Colonic mucosa (tissue), 4 donors: Measurements from ENCODE around the gene SH2D2A. TPM values are rescaled to one million over a fixed set of nuclear protein-coding genes. Genes with fewer than 3 reads are reported as not detected.

Source experiments
- DNase-seq: peaks from one replicate; pipeline ENCODE4 v3.0.0-alpha.2; 2020
- H3K27ac ChIP-seq: fragments of 200-600 bp; one replicate; pipeline ENCODE4 v1.8.0; 2021
- H3K27me3 ChIP-seq: fragments of 200-600 bp; one replicate; pipeline ENCODE4 v1.8.0; 2021
- H3K36me3 ChIP-seq: fragments of 200-600 bp; one replicate; pipeline ENCODE4 v1.8.0; 2021
- H3K4me1 ChIP-seq: fragments of 200-600 bp; one replicate; pipeline ENCODE4 v1.8.0; 2021; ENCODE audit warnings: mild to moderate bottlenecking
- H3K4me3 ChIP-seq: fragments of 200-600 bp; one replicate; pipeline ENCODE4 v1.8.0; 2021
- H3K9ac ChIP-seq, 2 donors: one replicate each; pipeline ENCODE4 v1.7.0; 2013; ENCODE audit warnings: control low read depth in 2 of 2, low read depth in 2 of 2, low read length in 2 of 2
- H3K9me3 ChIP-seq: fragments of 200-600 bp; one replicate; pipeline ENCODE4 v1.8.0; 2021
- CTCF ChIP-seq: fragments of 200-600 bp; IDR thresholded peaks from one replicate; pipeline ENCODE4 v1.8.0; 2022; ENCODE audit warnings: antibody characterized with exemption, mild to moderate bottlenecking
- intact Hi-C: fragments of 100-400 bp; cut with DNase I; formaldehyde crosslinking; loops from one replicate; pipeline ENCODE4 v1.14.1; 2022
- total RNA-seq, 2 donors: library from RNA; stranded (reverse); fragmentation: NEBNext Ultra II Directional in 1 of 2; extraction: Animal tissue kit (Norgen Biotek cat#: 25700) in 1 of 2; gene quantifications; one replicate each; pipeline ENCODE4 v1.2.1, GENCODE V29; 2021
- donor health status: healthy.
- donor health status: DM: no; HTN: no; CAD: no.
- donor health status: DM: no; HTN: no; CAD: no.

The SH2D2A gene
- total RNA-seq, 2 donors from 2014 or later: 1.9 to 3.1 TPM

GRCh38 chr1:156805766-156806511 is 10.7 kb downstream of the SH2D2A start:
- DNase-seq: no peak

GRCh38 chr1:156804572-156805243 is 11.9 kb downstream of the SH2D2A start:
- Histone ChIP-seq H3K36me3 (peaks cover 8% of the 10 kb centered on the region), H3K27me3 (no peaks in the 10 kb centered on the region), H3K4me3 (no peak overlapping the region), H3K27ac (no peak overlapping the region), H3K9ac (no peak overlapping the region), H3K4me1 (no peaks in the 10 kb centered on the region), H3K9me3 (no peaks in the 10 kb centered on the region)
- no peak for DNase-seq
- intact Hi-C loops: no loop called here
- TF ChIP-seq CTCF: no peak

More at GRCh38 chr1:156805766-156806511, 10.7 kb downstream of the SH2D2A start:
- H3K36me3 ChIP-seq: no peaks in the 10 kb centered on the region
- no peaks in the 10 kb centered on the region for H3K9me3 ChIP-seq
- H3K9ac ChIP-seq: no peak overlapping the region
- H3K27ac ChIP-seq: no peak overlapping the region
- no peak overlapping the region for H3K4me3 ChIP-seq
- no peaks in the 10 kb centered on the region for H3K4me1 ChIP-seq
- H3K27me3 ChIP-seq: no peaks in the 10 kb centered on the region
- no peak for TF ChIP-seq CTCF
- intact Hi-C loops: no loop called here

GRCh38 chr1:156804026-156804425 is 12.6 kb downstream of the SH2D2A start:
- Histone ChIP-seq H3K9ac (no peak overlapping the region), H3K27me3 (no peaks in the 10 kb centered on the region), H3K9me3 (no peaks in the 10 kb centered on the region), H3K36me3 (peaks cover 8% of the 10 kb centered on the region), H3K4me1 (no peaks in the 10 kb centered on the region), H3K27ac (no peak overlapping the region), H3K4me3 (no peak overlapping the region)
- no peak for TF ChIP-seq CTCF
- DNase-seq: no peak
- intact Hi-C loops: no loop called here

- no peak for TF ChIP-seq CTCF
- intact Hi-C loops: no loop called here
- H3K9ac ChIP-seq: no peak overlapping the region
- H3K27me3 ChIP-seq: no peaks in the 10 kb centered on the region
- DNase-seq: no peak
- peaks cover 8% of the 10 kb centered on the region for H3K36me3 ChIP-seq
- no peak overlapping the region for H3K27ac ChIP-seq
- H3K4me3 ChIP-seq: no peak overlapping the region
- no peaks in the 10 kb centered on the region for H3K9me3 ChIP-seq
- H3K4me1 ChIP-seq: no peaks in the 10 kb centered on the region
Measured at GRCh38 chr1:156803086-156803851, 13.4 kb downstream of the SH2D2A start.

- DNase-seq: no peak
- TF ChIP-seq CTCF: no peak
- H3K27ac ChIP-seq: no peak overlapping the region
Measured at GRCh38 chr1:156802421-156802935, 14.2 kb downstream of the SH2D2A start.

More at GRCh38 chr1:156802421-156802935, 14.2 kb downstream of the SH2D2A start:
- intact Hi-C loops: no loop called here
- Histone ChIP-seq H3K4me3 (no peak overlapping the region), H3K9me3 (no peaks in the 10 kb centered on the region), H3K9ac (no peak overlapping the region), H3K36me3 (peaks cover 8% of the 10 kb centered on the region), H3K4me1 (no peaks in the 10 kb centered on the region), H3K27me3 (no peaks in the 10 kb centered on the region)
